ENCODE data around the gene FAM25G.
"Not testable (repeated sequence)": the region's sequence is repeated elsewhere in the genome, so short reads cannot be mapped to it uniquely, and the experiment has no call there.

FAM25G gene

DNA sequence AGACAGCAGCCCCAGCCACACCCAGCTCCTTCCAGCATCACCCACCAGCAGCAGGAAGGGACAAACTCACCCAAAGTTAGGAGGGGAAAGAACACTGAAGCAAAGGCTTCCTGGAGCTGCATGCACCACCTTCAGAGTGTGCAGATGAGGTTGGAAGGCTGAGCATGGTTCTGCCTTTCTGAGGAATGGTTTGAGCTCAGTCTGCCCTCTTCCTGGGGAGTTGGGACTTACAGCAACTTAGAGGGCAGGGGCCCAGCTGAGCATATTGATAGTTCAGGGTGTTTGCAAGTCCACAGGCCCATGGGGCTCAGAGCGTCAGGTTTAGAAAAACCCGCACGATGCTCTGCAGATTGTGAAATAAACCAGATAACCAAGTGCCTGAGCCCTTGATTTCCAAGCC lies 11.4 kb downstream of the FAM25G start:
- H3K9me3 ChIP-seq (ENCODE audit: control insufficient read depth, low read length); H3K4me3 ChIP-seq (ENCODE audit: low read length); H3K36me3 ChIP-seq (ENCODE audit: control insufficient read depth, insufficient read depth, low read length, severe bottlenecking); DNase-seq (ENCODE audit: low read depth); H3K27me3 ChIP-seq (replicated peaks; ENCODE audit: control insufficient read depth, insufficient read depth, low read length); H3K4me1 ChIP-seq (ENCODE audit: control insufficient read depth, insufficient read depth, low read length); H3K9ac ChIP-seq (ENCODE audit: low read length): not testable (repeated sequence)

DNA sequence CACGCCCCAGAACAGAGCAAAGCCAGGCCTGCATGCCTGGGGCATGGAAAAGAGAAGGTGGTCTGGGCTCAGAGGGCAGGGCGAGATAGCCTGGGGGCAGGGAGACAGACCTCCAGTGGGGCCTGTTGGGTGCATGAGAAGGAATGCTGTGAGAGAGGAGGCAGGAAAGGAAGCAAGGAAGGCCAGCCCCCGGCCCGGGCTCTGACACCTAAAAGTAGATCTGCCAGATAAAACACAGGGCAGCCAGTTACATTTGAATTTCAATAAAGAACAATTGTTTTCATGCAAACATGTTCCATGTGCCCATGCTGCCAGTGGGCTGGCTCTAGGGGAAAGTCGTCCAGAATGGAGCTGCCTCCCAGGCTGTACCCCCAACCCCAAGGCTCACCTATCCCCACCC lies 13.4 kb downstream of the FAM25G start:
- not testable (repeated sequence) for H3K4me3 ChIP-seq (ENCODE audit: low read length); H3K9ac ChIP-seq (ENCODE audit: low read length); DNase-seq (ENCODE audit: low read depth); H3K36me3 ChIP-seq (ENCODE audit: control insufficient read depth, insufficient read depth, low read length, severe bottlenecking); H3K9me3 ChIP-seq (ENCODE audit: control insufficient read depth, low read length); H3K4me1 ChIP-seq (ENCODE audit: control insufficient read depth, insufficient read depth, low read length); H3K27me3 ChIP-seq (replicated peaks; ENCODE audit: control insufficient read depth, insufficient read depth, low read length)

DNA sequence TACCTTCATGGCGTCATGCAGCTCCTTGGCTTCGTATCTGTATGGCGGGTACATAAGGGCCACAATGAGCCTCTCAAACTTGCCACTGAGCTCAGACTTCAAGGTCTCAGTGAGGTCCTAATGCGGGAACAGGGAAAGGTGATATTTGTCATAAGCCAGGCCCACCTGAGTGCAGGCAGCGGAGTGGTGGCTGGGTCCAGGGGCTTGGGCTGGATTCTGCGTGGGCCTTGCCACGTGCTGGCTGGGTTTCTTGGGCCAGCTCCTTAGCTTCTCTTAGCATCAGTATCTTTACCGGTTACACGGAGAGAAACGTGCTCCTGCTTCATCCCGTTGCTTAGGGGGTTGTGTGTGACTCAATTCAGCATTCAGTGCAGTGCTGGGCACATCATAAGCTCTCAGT lies 14.4 kb downstream of the FAM25G start:
- H3K9ac ChIP-seq (ENCODE audit: low read length); H3K27me3 ChIP-seq (replicated peaks; ENCODE audit: control insufficient read depth, insufficient read depth, low read length); H3K9me3 ChIP-seq (ENCODE audit: control insufficient read depth, low read length): not testable (repeated sequence)

DNA sequence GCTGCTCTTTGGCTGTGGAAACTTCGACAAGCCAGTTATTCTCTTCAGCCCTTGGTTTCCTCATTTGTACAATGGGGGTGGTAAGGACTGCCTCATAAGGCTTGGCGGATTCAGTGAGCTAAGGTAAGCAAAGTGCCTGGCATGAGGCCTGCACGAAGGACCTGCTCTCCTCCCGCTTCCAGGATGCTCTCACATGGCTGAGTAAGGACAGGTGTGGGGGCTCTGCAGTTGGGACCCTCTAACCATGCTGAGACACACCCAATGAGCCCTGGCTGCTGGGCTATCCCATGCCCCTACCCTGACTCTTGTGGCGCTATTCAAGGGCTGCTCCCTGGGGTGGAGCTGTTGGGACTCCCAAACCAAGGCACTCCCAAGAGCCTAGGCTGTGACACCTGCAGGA lies 16.4 kb downstream of the FAM25G start:
- H3K9ac ChIP-seq (ENCODE audit: low read length); H3K4me3 ChIP-seq (ENCODE audit: low read length); H3K4me1 ChIP-seq (ENCODE audit: control insufficient read depth, insufficient read depth, low read length); H3K9me3 ChIP-seq (ENCODE audit: control insufficient read depth, low read length); H3K27me3 ChIP-seq (replicated peaks; ENCODE audit: control insufficient read depth, insufficient read depth, low read length); DNase-seq (ENCODE audit: low read depth); H3K36me3 ChIP-seq (ENCODE audit: control insufficient read depth, insufficient read depth, low read length, severe bottlenecking): not testable (repeated sequence)

More for the DNA sequence above, 14.4 kb downstream of the FAM25G start:
- H3K4me1 ChIP-seq (ENCODE audit: control insufficient read depth, insufficient read depth, low read length); DNase-seq (ENCODE audit: low read depth); H3K4me3 ChIP-seq (ENCODE audit: low read length); H3K36me3 ChIP-seq (ENCODE audit: control insufficient read depth, insufficient read depth, low read length, severe bottlenecking): not testable (repeated sequence)

DNA sequence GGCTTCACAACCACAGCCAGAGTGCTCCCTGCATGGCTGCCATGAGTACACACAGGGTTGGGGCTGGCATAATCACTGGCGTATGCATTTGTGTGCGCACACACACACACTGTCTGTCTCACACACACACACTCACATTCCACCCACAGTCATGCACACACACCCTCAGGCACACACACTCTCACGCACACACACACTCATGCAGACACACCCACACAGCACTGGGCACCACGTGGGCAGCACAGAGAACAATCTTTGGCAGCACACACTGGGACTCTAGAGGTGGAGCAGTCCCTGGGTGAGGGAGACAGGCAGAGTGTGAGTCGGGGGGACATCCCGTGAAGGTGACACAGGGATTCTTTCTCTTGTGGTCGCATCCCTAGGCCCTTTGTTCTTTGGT lies 18.0 kb downstream of the FAM25G start:
- not testable (repeated sequence) for H3K27me3 ChIP-seq (replicated peaks; ENCODE audit: control insufficient read depth, insufficient read depth, low read length); H3K36me3 ChIP-seq (ENCODE audit: control insufficient read depth, insufficient read depth, low read length, severe bottlenecking); H3K4me1 ChIP-seq (ENCODE audit: control insufficient read depth, insufficient read depth, low read length); H3K9ac ChIP-seq (ENCODE audit: low read length); DNase-seq (ENCODE audit: low read depth); H3K4me3 ChIP-seq (ENCODE audit: low read length); H3K9me3 ChIP-seq (ENCODE audit: control insufficient read depth, low read length)

DNA sequence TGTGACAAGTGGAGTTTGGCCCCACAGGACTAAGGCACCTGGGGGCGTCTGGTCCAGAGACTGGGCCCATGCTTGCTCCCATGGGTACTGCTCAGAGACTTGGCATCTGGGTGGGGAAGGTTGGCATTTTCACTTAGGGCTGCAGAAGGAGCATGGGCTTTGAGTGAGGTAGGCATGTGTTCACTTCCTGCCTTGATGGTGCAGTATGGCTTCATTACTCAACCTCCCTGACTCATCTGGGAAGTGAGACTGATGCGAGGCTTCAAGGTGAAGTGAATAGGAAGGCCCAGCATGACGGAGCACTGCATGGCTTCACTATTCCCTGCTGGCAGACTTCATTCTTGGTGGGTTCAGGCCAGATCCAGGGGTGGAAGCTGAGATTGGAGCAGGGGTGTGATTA lies 18.9 kb downstream of the FAM25G start:
- H3K9me3 ChIP-seq (ENCODE audit: control insufficient read depth, low read length); H3K27me3 ChIP-seq (replicated peaks; ENCODE audit: control insufficient read depth, insufficient read depth, low read length); H3K4me1 ChIP-seq (ENCODE audit: control insufficient read depth, insufficient read depth, low read length); H3K36me3 ChIP-seq (ENCODE audit: control insufficient read depth, insufficient read depth, low read length, severe bottlenecking); H3K9ac ChIP-seq (ENCODE audit: low read length); H3K4me3 ChIP-seq (ENCODE audit: low read length); DNase-seq (ENCODE audit: low read depth): not testable (repeated sequence)

DNA sequence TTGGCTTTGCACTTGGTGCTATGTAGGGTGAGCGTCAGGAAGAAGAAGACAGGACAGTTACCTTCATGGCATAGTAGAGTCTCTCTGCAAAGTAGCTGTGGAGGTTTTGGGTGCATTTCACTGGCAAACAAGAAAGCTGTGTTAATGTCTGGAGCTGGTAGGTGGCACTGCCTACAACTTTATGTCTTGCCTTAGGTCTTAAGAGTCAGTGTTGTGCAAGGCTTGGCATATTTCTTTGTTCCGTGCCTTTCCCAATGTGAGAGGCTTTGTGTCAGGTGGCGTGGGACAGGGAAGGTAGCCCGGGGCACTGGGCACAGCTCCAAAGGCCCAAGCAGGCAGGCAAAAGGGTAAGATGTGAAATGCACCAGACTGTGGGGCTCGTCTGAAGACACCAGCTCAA lies 19.4 kb downstream of the FAM25G start:
- not testable (repeated sequence) for H3K36me3 ChIP-seq (ENCODE audit: control insufficient read depth, insufficient read depth, low read length, severe bottlenecking); H3K4me1 ChIP-seq (ENCODE audit: control insufficient read depth, insufficient read depth, low read length); H3K4me3 ChIP-seq (ENCODE audit: low read length); H3K27me3 ChIP-seq (replicated peaks; ENCODE audit: control insufficient read depth, insufficient read depth, low read length); H3K9me3 ChIP-seq (ENCODE audit: control insufficient read depth, low read length); H3K9ac ChIP-seq (ENCODE audit: low read length); DNase-seq (ENCODE audit: low read depth)

DNA sequence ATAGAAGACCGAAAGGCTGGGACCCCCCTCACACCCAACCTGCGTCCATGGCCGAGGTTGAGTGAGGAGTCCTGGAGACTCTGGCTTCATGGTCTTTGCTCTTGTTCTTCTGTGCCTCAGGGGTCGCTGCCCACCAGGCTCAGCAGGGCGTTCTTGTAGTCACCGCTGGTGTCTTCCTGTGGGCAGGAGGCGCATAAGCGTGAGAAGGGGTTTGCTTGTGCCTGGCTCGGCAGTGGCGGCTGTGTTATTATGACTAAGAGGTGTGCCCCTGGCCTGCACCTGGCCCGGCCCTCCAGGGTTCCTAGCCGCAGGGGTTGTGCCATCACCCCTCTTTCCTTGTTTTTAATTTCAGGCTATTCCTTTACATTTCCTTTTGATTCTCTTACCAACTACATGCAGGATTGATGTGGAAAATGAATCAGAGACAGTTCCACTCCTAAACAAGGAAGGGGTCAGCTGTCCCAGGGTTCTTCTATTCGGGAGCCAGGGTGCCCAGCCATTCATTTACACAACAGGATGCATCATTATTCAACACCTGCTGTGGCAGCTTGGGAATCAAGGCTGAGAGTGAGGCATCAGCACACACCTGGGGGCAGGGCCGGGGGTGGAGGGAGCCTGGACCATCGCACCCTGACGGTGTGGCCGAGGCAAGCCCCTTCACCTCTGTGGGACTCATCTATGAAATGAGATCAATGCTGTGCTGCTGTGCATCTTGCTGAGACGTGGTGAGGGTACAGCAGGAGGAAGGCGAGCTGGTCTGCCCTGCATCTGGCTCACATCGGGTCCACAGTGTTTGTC lies 22.6 kb downstream of the FAM25G start:
- DNase-seq (ENCODE audit: low read depth); H3K4me1 ChIP-seq (ENCODE audit: control insufficient read depth, insufficient read depth, low read length); H3K27me3 ChIP-seq (replicated peaks; ENCODE audit: control insufficient read depth, insufficient read depth, low read length); H3K4me3 ChIP-seq (ENCODE audit: low read length); H3K9me3 ChIP-seq (ENCODE audit: control insufficient read depth, low read length); H3K36me3 ChIP-seq (ENCODE audit: control insufficient read depth, insufficient read depth, low read length, severe bottlenecking); H3K9ac ChIP-seq (ENCODE audit: low read length): not testable (repeated sequence)

DNA sequence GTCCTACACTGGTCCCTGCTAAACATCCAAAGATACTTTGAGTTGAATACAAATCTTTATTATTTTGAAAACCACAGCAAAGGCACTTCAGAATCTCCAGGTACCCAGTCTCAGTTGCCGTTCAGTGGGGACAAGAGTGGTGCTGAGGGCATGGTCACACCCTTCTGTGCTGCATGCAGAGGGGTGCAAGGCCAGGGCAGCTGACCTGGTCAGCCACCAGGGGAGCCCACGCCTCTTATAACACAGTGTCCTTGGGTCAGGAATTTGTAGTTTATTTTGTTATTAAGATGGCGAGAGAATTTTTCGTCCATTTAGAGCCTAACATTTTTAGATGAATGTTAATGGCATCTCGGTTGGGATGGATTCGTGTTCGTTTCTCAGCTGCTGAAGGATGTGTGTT lies 23.5 kb downstream of the FAM25G start:
- not testable (repeated sequence) for H3K27me3 ChIP-seq (replicated peaks; ENCODE audit: control insufficient read depth, insufficient read depth, low read length); H3K9me3 ChIP-seq (ENCODE audit: control insufficient read depth, low read length); H3K4me1 ChIP-seq (ENCODE audit: control insufficient read depth, insufficient read depth, low read length); DNase-seq (ENCODE audit: low read depth); H3K36me3 ChIP-seq (ENCODE audit: control insufficient read depth, insufficient read depth, low read length, severe bottlenecking); H3K9ac ChIP-seq (ENCODE audit: low read length); H3K4me3 ChIP-seq (ENCODE audit: low read length)

DNA sequence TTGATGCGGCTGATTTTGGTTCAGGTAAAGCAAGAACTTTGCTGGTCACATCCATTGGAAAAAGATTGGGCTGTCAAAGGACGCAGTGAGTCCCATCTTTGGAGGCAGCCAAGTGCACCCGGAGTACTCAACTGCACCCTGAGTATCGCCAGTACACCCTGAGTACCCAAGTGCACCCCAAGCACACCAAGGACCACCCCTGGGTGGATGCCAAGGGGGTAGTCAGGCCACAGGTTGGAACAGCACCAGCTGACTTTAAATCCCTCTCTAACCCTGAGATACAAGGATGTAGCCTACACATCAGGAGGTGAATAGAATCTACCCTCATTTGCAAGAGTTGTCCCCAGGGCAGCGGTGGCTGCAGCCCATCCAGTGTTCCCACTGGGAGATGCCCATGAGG lies 24.0 kb downstream of the FAM25G start:
- H3K4me1 ChIP-seq (ENCODE audit: control insufficient read depth, insufficient read depth, low read length); DNase-seq (ENCODE audit: low read depth); H3K9ac ChIP-seq (ENCODE audit: low read length); H3K9me3 ChIP-seq (ENCODE audit: control insufficient read depth, low read length); H3K27me3 ChIP-seq (replicated peaks; ENCODE audit: control insufficient read depth, insufficient read depth, low read length); H3K4me3 ChIP-seq (ENCODE audit: low read length); H3K36me3 ChIP-seq (ENCODE audit: control insufficient read depth, insufficient read depth, low read length, severe bottlenecking): not testable (repeated sequence)

DNA sequence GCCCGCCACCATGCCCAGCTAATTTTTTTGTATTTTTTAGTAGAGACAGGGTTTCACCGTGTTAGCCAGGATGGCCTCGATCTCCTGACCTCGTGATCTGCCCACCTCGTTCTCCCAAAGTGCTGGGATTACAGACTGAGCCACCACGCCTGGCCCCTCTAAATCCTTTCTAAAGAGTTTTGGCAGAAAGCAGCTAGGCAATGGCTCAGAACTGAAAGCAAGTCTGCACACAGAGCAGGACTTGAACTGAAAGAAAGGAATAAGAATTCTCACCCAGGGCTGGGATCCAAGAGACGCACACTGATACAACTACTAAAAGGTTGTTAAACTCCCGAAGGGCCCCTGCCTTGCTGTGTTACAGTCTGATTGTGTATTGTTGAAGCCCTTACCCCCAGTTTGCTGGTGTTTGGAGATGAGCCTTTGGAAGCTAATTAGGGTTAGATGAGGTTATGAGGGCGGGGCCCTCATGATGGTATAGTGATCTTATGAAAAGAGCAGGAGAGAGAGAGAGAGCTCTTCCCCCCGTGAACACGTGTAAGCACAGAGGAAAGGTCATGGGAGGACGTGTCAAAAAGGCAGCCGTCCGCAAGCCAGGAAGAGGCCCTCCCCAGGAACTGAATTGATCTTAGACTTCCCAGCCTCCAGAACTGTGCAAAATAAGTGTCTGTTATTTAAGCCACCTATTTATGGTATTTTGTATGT lies 26.1 kb downstream of the FAM25G start:
- H3K4me1 ChIP-seq (ENCODE audit: control insufficient read depth, insufficient read depth, low read length); H3K4me3 ChIP-seq (ENCODE audit: low read length); H3K36me3 ChIP-seq (ENCODE audit: control insufficient read depth, insufficient read depth, low read length, severe bottlenecking); H3K27me3 ChIP-seq (replicated peaks; ENCODE audit: control insufficient read depth, insufficient read depth, low read length); DNase-seq (ENCODE audit: low read depth); H3K9ac ChIP-seq (ENCODE audit: low read length); H3K9me3 ChIP-seq (ENCODE audit: control insufficient read depth, low read length): not testable (repeated sequence)

All from adipocyte (in vitro differentiated cells).